Keratinocyte (primary cell): ENCODE measurements around the gene NOD1.

Experiments
- EZH2 ChIP-seq: IDR thresholded peaks from one replicate; pipeline ENCODE4 v1.6.1; 2012; ENCODE audit warnings: inconsistent platforms, mild to moderate bottlenecking, low read length, moderate library complexity
- TF ChIP-seq, protein P1 (sequence below), 3 experiments: IDR thresholded peaks in 1 of 3; conservative IDR thresholded peaks in 1 of 3; optimal IDR thresholded peaks in 1 of 3; 2 replicates in 2 of 3; 3 replicates in 1 of 3; pipeline versions ENCODE3 to v1.5.1; 2011; ENCODE audit warnings: low read length in 3 of 3, mild to moderate bottlenecking in 3 of 3, moderate library complexity in 2 of 3, control low read depth in 1 of 3, inconsistent platforms in 1 of 3; ENCODE audit not compliant: insufficient read depth in 2 of 3; ENCODE audit errors: extremely low read depth in 1 of 3

DNA sequence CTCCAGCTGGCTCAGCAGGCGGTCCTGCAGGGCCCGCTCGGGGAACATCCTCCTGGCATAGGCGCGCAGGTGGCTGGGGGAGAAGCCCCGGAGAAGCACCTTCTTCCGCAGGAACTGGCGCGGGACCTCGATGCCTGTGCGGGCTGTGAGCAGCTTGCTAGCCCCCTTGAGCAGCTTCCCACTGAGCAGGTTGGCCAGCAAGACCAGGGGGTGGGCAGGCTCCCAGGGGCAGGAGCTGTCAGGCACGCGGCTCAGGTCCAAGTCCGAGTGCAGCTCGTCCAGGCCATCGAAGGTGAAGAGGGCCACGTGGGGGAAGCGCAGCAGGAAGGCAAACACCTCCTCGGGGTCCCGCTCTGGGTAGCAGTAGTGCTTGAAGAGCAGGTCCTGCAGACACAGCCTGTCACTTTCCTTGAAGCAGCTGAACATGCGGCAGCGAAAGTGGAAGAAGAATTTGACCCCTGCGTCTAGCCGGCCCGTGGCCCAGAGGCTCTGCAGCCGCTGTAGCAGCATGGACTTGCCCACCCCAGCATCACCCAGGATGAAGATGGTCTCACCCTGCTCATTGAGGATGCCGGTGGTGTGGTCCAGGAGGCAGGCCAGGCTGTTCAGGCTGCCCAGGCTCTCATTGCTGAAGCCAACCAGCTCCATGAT lies 26.2 kb downstream of the NOD1 start:
- TF ChIP-seq, protein P1, sequence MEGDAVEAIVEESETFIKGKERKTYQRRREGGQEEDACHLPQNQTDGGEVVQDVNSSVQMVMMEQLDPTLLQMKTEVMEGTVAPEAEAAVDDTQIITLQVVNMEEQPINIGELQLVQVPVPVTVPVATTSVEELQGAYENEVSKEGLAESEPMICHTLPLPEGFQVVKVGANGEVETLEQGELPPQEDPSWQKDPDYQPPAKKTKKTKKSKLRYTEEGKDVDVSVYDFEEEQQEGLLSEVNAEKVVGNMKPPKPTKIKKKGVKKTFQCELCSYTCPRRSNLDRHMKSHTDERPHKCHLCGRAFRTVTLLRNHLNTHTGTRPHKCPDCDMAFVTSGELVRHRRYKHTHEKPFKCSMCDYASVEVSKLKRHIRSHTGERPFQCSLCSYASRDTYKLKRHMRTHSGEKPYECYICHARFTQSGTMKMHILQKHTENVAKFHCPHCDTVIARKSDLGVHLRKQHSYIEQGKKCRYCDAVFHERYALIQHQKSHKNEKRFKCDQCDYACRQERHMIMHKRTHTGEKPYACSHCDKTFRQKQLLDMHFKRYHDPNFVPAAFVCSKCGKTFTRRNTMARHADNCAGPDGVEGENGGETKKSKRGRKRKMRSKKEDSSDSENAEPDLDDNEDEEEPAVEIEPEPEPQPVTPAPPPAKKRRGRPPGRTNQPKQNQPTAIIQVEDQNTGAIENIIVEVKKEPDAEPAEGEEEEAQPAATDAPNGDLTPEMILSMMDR (optimal IDR thresholded peaks at IDR 0.05 in 1 of 3, IDR thresholded peaks at IDR 0.05 in 1 of 3, conservative IDR thresholded peaks at IDR 0.05 in 1 of 3; ENCODE audit: extremely low read depth in 1 of 3, insufficient read depth in 2 of 3, low read length in 3 of 3), result no peak
- TF ChIP-seq EZH2, result no peak
